ENCODE data around the gene MND1.

GRCh38 chr4:153385784-153386183 is 41.3 kb downstream of the MND1 start:
- no peak for TF ChIP-seq CTCF (IDR thresholded peaks at IDR 0.05; ENCODE audit: extremely low read depth in 1 of 2, insufficient read depth in 1 of 2, low read depth in 1 of 2, low read length in 2 of 2)
- TF ChIP-seq EZH2 (IDR thresholded peaks at IDR 0.05; ENCODE audit: borderline replicate concordance, low read depth, low read length, severe bottlenecking) = no peak
- TF ChIP-seq POLR2AphosphoS5 (IDR thresholded peaks at IDR 0.05; ENCODE audit: insufficient read depth, low read depth, low read length) = no peak
- TF ChIP-seq POLR2A (IDR thresholded peaks at IDR 0.05; ENCODE audit: low read depth, low read length) = no peak
- TF ChIP-seq GATA2 (IDR thresholded peaks at IDR 0.05; ENCODE audit: insufficient read depth, insufficient read length, low read depth, low read length) = no peak

All from endothelial cell of umbilical vein (primary cell).